Ascending aorta (tissue), 2 donors: ENCODE data around the gene SYT9. TPM values are rescaled to one million over a fixed set of nuclear protein-coding genes. Genes with fewer than 3 reads are reported as not detected.
"Not testable (repeated sequence)": the region's sequence is repeated elsewhere in the genome, so short reads cannot be mapped to it uniquely, and the experiment has no call there.

Experiments used
- DNase-seq, 2 donors: peaks; one replicate each; pipeline ENCODE4 v3.0.0-alpha.2; 2019; ENCODE audit warnings: low spot score in 2 of 2
- H3K27ac ChIP-seq, 2 donors: fragments of 200-600 bp; sonication (generic); one replicate each; pipeline ENCODE4 v1.5.1; 2016 to 2017; ENCODE audit warnings: mild to moderate bottlenecking in 1 of 2
- H3K27me3 ChIP-seq: fragments of 200-600 bp; sonication (generic); one replicate; pipeline ENCODE4 v1.5.1; 2017
- H3K36me3 ChIP-seq, 2 donors: fragments of 200-600 bp; sonication (generic); one replicate each; pipeline ENCODE4 v1.5.1; 2016
- H3K4me1 ChIP-seq, 2 donors: fragments of 200-600 bp; sonication (generic); one replicate each; pipeline ENCODE4 v1.5.1; 2016 to 2017; ENCODE audit warnings: mild to moderate bottlenecking in 1 of 2
- H3K4me3 ChIP-seq, 2 donors: fragments of 200-600 bp; sonication (generic); one replicate each; pipeline ENCODE4 v1.5.1; 2016 to 2017; ENCODE audit warnings: mild to moderate bottlenecking in 1 of 2
- H3K9me3 ChIP-seq, 2 donors: fragments of 200-600 bp; sonication (generic); one replicate each; pipeline ENCODE4 v1.5.1; 2016
- CTCF ChIP-seq, 3 experiments: fragments of 200-600 bp in 2 of 3; fragments of 450-650 bp in 1 of 3; sonication (generic) in 2 of 3; IDR thresholded peaks; one replicate each; pipeline ENCODE4 v1.5.1; 2016 to 2019; ENCODE audit warnings: antibody characterized with exemption in 3 of 3, mild to moderate bottlenecking in 1 of 3, moderate library complexity in 1 of 3
- intact Hi-C: fragments of 100-400 bp; cut with DNase I; formaldehyde crosslinking; loops from one replicate; pipeline ENCODE4 v1.15.1; 2023
- total RNA-seq: library from RNA; depleted of rRNA; stranded (reverse); fragments of >200 nt; gene quantifications from one replicate; pipeline ENCODE4 v1.1.0, GENCODE V29; 2016

The SYT9 gene
- total RNA-seq, 1 donor from 2014 or later = 3.1 TPM

DNA sequence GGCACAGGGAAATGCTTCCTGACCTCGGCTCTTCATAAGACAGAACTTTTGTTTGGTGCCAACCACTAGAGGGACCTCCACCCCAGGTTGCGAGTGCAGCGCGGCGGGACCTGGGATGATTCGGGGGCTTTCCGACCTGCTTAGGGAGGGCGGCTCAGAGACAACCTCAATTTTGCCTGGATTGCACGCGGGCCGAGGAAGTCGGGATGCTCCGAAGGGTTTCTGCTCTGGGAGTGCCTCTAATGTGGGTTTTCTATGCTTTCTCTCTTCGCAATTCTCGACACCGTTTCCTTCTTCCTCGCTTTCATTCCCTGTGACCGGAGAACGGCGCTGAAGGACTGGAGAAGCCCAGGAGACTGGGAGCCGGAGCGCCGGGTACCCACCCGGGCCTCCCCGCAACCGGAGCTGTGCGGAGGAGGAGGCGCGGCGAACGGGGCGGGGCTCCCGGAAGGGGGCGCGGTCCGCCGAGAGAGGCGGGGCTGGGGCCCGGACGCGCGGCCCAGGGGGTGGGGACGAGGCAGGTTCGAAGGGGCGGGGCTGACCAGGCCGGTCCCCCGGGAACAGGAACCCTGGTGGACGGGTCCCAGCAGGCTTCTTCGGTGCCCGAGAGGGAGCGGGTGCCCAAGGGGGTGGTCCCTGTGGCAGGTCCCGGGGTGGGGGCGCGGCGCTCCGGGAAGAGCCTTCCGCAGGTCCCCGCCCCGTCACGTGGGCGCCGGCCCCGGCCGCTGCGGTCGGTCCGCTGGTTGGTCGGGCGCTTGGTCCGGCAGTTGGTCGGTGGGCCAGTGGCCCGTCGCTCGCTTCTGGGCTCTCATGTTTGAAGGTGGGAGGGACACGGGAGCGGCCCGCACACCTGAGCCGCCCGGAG, 261.8 kb downstream of the SYT9 start, which contains the start of gene PPFIBP2:
Gene PPFIBP2 (plus strand): TSS at position 766 of the 865 bp plus-strand sequence. CDS start 35,477 bp downstream, outside the sequence.
- no peaks in the 10 kb centered on the region for H3K36me3 ChIP-seq
- H3K4me1 ChIP-seq = peaks cover 5 to 25% of the 10 kb centered on the region in 2 donors
- peak within 1 kb of the TSS; percentile 71 to 85 for H3K4me3 ChIP-seq
- no peaks in the 10 kb centered on the region for H3K27me3 ChIP-seq
- intact Hi-C loops = loop anchor here (1.0 to 10.0 kb wide), 6 partner anchors 64 to 1819 kb away; partner anchors contain the start of genes CNGA4, CYB5R2, EIF3F and FHIP1B
- peak; percentile 51 to 91 for DNase-seq
- H3K9me3 ChIP-seq = no peaks in the 10 kb centered on the region
- TF ChIP-seq CTCF (IDR thresholded peaks at IDR 0.05) = peak; percentile 43 to 64 (median 45)
- H3K27ac ChIP-seq = peak within 1 kb of the TSS; percentile 90 to 94

GRCh38 chr11:7514099-7514591, 262.4 kb downstream of the SYT9 start:
- peak in 1 of 2 donors; percentile 74 for DNase-seq
- intact Hi-C loops = loop anchor here (2.0 to 10.0 kb wide), 5 partner anchors 158 to 1819 kb away; partner anchors contain the start of genes CNGA4, CYB5R2, EIF3F and FHIP1B

DNA sequence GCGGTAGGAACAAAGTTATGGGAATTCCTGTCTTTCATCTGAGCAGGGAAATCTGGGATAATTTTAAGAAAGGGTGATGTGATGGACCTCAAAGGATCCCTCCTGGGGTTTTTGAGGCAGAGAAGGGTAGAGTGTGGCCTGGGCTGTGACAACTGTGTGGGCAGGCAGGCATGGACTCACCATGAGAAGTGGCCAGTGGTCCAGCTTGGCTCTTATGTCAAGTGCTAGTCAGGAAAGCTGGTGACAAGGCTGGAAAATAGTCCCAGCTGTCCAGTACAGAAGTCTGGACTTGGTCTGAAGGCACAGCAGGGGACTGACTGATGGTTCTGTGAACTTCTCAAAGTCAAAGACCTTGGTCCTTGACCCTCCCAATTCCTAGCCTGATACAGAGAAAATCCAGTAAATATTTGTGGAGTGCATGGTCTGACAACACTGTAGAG, 263.8 kb downstream of the SYT9 start:
- Histone ChIP-seq H3K4me1 (peaks cover 5 to 25% of the 10 kb centered on the region in 2 donors), H3K36me3 (no peaks in the 10 kb centered on the region), H3K27me3 (no peaks in the 10 kb centered on the region), H3K27ac (no peak overlapping the region), H3K9me3 (no peaks in the 10 kb centered on the region), H3K4me3 (peak overlapping the region in 1 of 2 donors; percentile 71)
- intact Hi-C loops = loop anchor here (2.0 to 10.0 kb wide), 3 partner anchors 179 to 1821 kb away; partner anchors contain the start of genes CNGA4 and FHIP1B
- TF ChIP-seq CTCF (IDR thresholded peaks at IDR 0.05) = no peak
- no peak for DNase-seq

More at GRCh38 chr11:7514099-7514591, 262.4 kb downstream of the SYT9 start:
- Histone ChIP-seq H3K27ac (peak overlapping the region; percentile 90 to 94), H3K9me3 (no peaks in the 10 kb centered on the region), H3K27me3 (no peaks in the 10 kb centered on the region), H3K4me1 (peaks cover 5 to 25% of the 10 kb centered on the region in 2 donors), H3K36me3 (no peaks in the 10 kb centered on the region), H3K4me3 (peak overlapping the region; percentile 71 to 85)
- TF ChIP-seq CTCF (IDR thresholded peaks at IDR 0.05) = peak in 1 of 3 experiments; percentile 5

GRCh38 chr11:7516475-7516874, 264.8 kb downstream of the SYT9 start:
- Histone ChIP-seq H3K36me3 (no peaks in the 10 kb centered on the region), H3K4me3 (no peak overlapping the region), H3K27ac (no peak overlapping the region), H3K4me1 (peaks cover 0 to 19% of the 10 kb centered on the region in 2 donors), H3K27me3 (no peaks in the 10 kb centered on the region), H3K9me3 (no peaks in the 10 kb centered on the region)
- DNase-seq = no peak
- TF ChIP-seq CTCF (IDR thresholded peaks at IDR 0.05) = no peak
- intact Hi-C loops = loop anchor here (10.0 kb wide), 2 partner anchors 1282 to 1822 kb away; partner anchors contain the start of genes CNGA4 and FHIP1B

DNA sequence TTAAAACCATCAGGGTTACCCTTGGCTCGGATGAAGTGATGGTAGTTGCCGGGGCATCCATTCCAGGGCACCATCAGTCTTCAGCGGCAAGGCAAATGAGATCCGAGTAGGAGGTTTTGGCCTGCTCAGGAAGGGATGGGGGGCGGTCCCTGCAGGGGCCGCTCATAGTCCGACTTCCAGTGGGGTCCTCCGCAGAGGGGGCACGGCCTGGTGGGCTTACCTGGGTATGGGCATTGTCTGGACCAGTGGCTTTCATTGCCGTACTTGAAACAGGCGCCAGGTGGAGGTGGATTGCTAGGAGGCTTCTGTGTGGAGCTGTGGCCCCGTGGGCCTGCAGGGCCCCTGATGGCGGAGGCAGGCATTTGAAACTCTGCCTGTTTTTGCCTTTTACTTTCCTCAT, 266.0 kb downstream of the SYT9 start:
- H3K27me3 ChIP-seq, DNase-seq, H3K36me3 ChIP-seq, H3K4me3 ChIP-seq, H3K4me1 ChIP-seq, H3K9me3 ChIP-seq, H3K27ac ChIP-seq: not testable (repeated sequence)
- intact Hi-C loops = loop anchor here (10.0 kb wide), 2 partner anchors 1283 to 1823 kb away; partner anchors contain the start of genes CNGA4 and FHIP1B

Other genes starting within 250 kb of the SYT9 start
- gene ZNF214, start 231.6 kb upstream of the SYT9 start, total RNA-seq = not detected
- gene NLRP14, start 231.4 kb upstream of the SYT9 start, total RNA-seq = not detected
- gene RBMXL2, start 162.9 kb upstream of the SYT9 start, total RNA-seq = not detected
- 10.7 TPM for gene OLFML1, start 233.6 kb downstream of the SYT9 start, total RNA-seq